ENCODE data around the gene DAB2. TPM values are rescaled to one million over a fixed set of nuclear protein-coding genes. Genes with fewer than 3 reads are reported as not detected.

The DAB2 gene
- total RNA-seq, 2 experiments from 2014 or later: 0.40 TPM; not detected in 1

- Histone ChIP-seq H3K27ac (ENCODE audit: low read depth, low read length, poor library complexity, severe bottlenecking) (no peak overlapping the region), H3K4me3 (ENCODE audit: low read depth, low read length, poor library complexity, severe bottlenecking) (no peak overlapping the region), H2AFZ (ENCODE audit: low read length) (no peak overlapping the region), H4K20me1 (ENCODE audit: insufficient read depth, low read length) (no peaks in the 10 kb centered on the region), H3K9me2 (ENCODE audit: insufficient read depth, low read length) (no peaks in the 10 kb centered on the region), H3K36me3 (ENCODE audit: insufficient read depth, low read length) (no peaks in the 10 kb centered on the region), H3K4me1 (ENCODE audit: insufficient read depth, low read length, poor library complexity, severe bottlenecking) (no peaks in the 10 kb centered on the region), H3K4me2 (ENCODE audit: low read length) (no peak overlapping the region), H3K79me2 (ENCODE audit: insufficient read depth, low read depth, low read length) (no peaks in the 10 kb centered on the region), H3K9me3 (ENCODE audit: low read length) (no peaks in the 10 kb centered on the region)
- ChIA-PET POLR2A (interaction anchor here (0.5 kb wide), 1 partner anchor 77 kb away, joined by 5 read pairs; no protein-coding TSS in a partner anchor), CTCF (ENCODE audit: unreplicated experiment) (interaction anchor here (0.6 kb wide), 1 partner anchor 76 kb away, joined by 3 read pairs; no protein-coding TSS in a partner anchor)
- intact Hi-C loops (cut with micrococcal nuclease; ENCODE audit: unreplicated experiment): no loop called here
- no TSS peak for BruUV-seq (replicated peaks)
- no peak for DNase-seq (ENCODE audit: low spot score)
- TF ChIP-seq EZH2phosphoT487 (IDR thresholded peaks at IDR 0.05; ENCODE audit: borderline replicate concordance, low read depth, low read length) (no peak), CTCF (conservative IDR thresholded peaks at IDR 0.05; ENCODE audit: low read length) (no peak)
These were observed 34.3 kb upstream of the DAB2 start for GRCh38 chr5:39459071-39459470.

- Histone ChIP-seq H3K36me3 (ENCODE audit: insufficient read depth, low read length) (no peaks in the 10 kb centered on the region), H3K9me2 (ENCODE audit: insufficient read depth, low read length) (no peaks in the 10 kb centered on the region), H3K27ac (ENCODE audit: low read depth, low read length, poor library complexity, severe bottlenecking) (no peak overlapping the region), H4K20me1 (ENCODE audit: insufficient read depth, low read length) (no peaks in the 10 kb centered on the region), H3K79me2 (ENCODE audit: insufficient read depth, low read depth, low read length) (no peaks in the 10 kb centered on the region), H3K4me2 (ENCODE audit: low read length) (no peak overlapping the region), H3K4me1 (ENCODE audit: insufficient read depth, low read length, poor library complexity, severe bottlenecking) (no peaks in the 10 kb centered on the region), H2AFZ (ENCODE audit: low read length) (no peak overlapping the region), H3K9me3 (ENCODE audit: low read length) (no peaks in the 10 kb centered on the region), H3K4me3 (ENCODE audit: low read depth, low read length, poor library complexity, severe bottlenecking) (no peak overlapping the region)
- DNase-seq (ENCODE audit: low spot score): no peak
- intact Hi-C loops (cut with micrococcal nuclease; ENCODE audit: unreplicated experiment): no loop called here
- no TSS peak for BruUV-seq (replicated peaks)
- POLR2A ChIA-PET: interaction anchor here (0.7 to 1.4 kb wide), 4 partner anchors 10 to 857 kb away, joined by 3 to 4 read pairs (median 3); no protein-coding TSS in a partner anchor
- TF ChIP-seq CTCF (conservative IDR thresholded peaks at IDR 0.05; ENCODE audit: low read length) (no peak), EZH2phosphoT487 (IDR thresholded peaks at IDR 0.05; ENCODE audit: borderline replicate concordance, low read depth, low read length) (no peak)
- CTCF ChIA-PET (ENCODE audit: unreplicated experiment): no interaction called here
These were observed 30.9 kb upstream of the DAB2 start for GRCh38 chr5:39455645-39456044.

GRCh38 chr5:39453606-39454005 lies 28.8 kb upstream of the DAB2 start:
- H3K4me2 ChIP-seq (ENCODE audit: low read length): no peak overlapping the region
- H3K79me2 ChIP-seq (ENCODE audit: insufficient read depth, low read depth, low read length): no peaks in the 10 kb centered on the region
- no peak overlapping the region for H3K4me3 ChIP-seq (ENCODE audit: low read depth, low read length, poor library complexity, severe bottlenecking)
- no peak overlapping the region for H3K27ac ChIP-seq (ENCODE audit: low read depth, low read length, poor library complexity, severe bottlenecking)
- BruUV-seq (replicated peaks): no TSS peak
- ChIA-PET CTCF (ENCODE audit: unreplicated experiment) (no interaction called here), POLR2A (interaction anchor here (1.6 kb wide), 1 partner anchor 8 kb away, joined by 4 read pairs; no protein-coding TSS in a partner anchor)
- intact Hi-C loops (cut with micrococcal nuclease; ENCODE audit: unreplicated experiment): no loop called here
- no peak overlapping the region for H2AFZ ChIP-seq (ENCODE audit: low read length)
- no peaks in the 10 kb centered on the region for H4K20me1 ChIP-seq (ENCODE audit: insufficient read depth, low read length)
- no peaks in the 10 kb centered on the region for H3K9me3 ChIP-seq (ENCODE audit: low read length)
- no peaks in the 10 kb centered on the region for H3K9me2 ChIP-seq (ENCODE audit: insufficient read depth, low read length)
- no peaks in the 10 kb centered on the region for H3K4me1 ChIP-seq (ENCODE audit: insufficient read depth, low read length, poor library complexity, severe bottlenecking)
- TF ChIP-seq CTCF (conservative IDR thresholded peaks at IDR 0.05; ENCODE audit: low read length) (no peak), EZH2phosphoT487 (IDR thresholded peaks at IDR 0.05; ENCODE audit: borderline replicate concordance, low read depth, low read length) (no peak)
- DNase-seq (ENCODE audit: low spot score): no peak
- H3K36me3 ChIP-seq (ENCODE audit: insufficient read depth, low read length): no peaks in the 10 kb centered on the region
